Cardiac muscle cell (in vitro differentiated cells and primary cell): Measurements from ENCODE around the gene RAD23B. TPM values are rescaled to one million over a fixed set of nuclear protein-coding genes. Genes with fewer than 3 reads are reported as not detected.

ENCODE experiments used
- DNase-seq, 2 donors: peaks; one replicate each; pipeline versions ENCODE4 v3.0.0 to v3.0.0-alpha.2; 2010 to 2017; ENCODE audit warnings: low read depth in 1 of 2, low spot score in 1 of 2
- H3K27ac ChIP-seq: fragments of 200-600 bp; sonication (generic); 2 replicates; pipeline ENCODE4 v1.5.1; 2016
- H3K27me3 ChIP-seq: fragments of 200-600 bp; sonication (generic); 2 replicates; pipeline ENCODE4 v1.6.0; 2016; ENCODE audit warnings: control low read depth
- H3K36me3 ChIP-seq: fragments of 200-600 bp; sonication (generic); 2 replicates; pipeline ENCODE4 v1.5.1; 2016; ENCODE audit warnings: control low read depth
- H3K4me1 ChIP-seq: fragments of 200-600 bp; sonication (generic); 2 replicates; pipeline ENCODE4 v1.8.1; 2017; ENCODE audit warnings: low read depth, mild to moderate bottlenecking, mixed run types
- H3K4me3 ChIP-seq: fragments of 200-600 bp; sonication (generic); 2 replicates; pipeline ENCODE4 v1.5.1; 2016; ENCODE audit warnings: mild to moderate bottlenecking
- H3K9me3 ChIP-seq: fragments of 200-600 bp; sonication (generic); 2 replicates; pipeline ENCODE4 v1.5.1; 2017; ENCODE audit warnings: low read depth, mild to moderate bottlenecking, control low read depth
- CTCF ChIP-seq: IDR thresholded peaks from 2 replicates; pipeline ENCODE4 v1.5.1; 2012; ENCODE audit warnings: low read depth, mild to moderate bottlenecking, low read length
- polyA plus RNA-seq: library from polyadenylated mRNA; unstranded; fragments of >200 nt; fragmentation: Nextera tagmentation; extraction: Ambion mirVana; gene quantifications from 2 replicates; pipeline ENCODE4 v1.2.1, GENCODE V29; 2016
- total RNA-seq: library from RNA; depleted of rRNA; stranded (reverse); fragments of >200 nt; gene quantifications from 2 replicates; pipeline ENCODE4 v1.2.3, GENCODE V29; 2016

The RAD23B gene
- total and polyA plus RNA-seq, 2 experiments from 2014 or later, result 11.7 to 88.5 TPM

- TF ChIP-seq CTCF, result no peak
- Histone ChIP-seq H3K4me3 (no peak overlapping the region), H3K27me3 (no peaks in the 10 kb centered on the region), H3K4me1 (no peaks in the 10 kb centered on the region), H3K27ac (no peak overlapping the region), H3K9me3 (no peaks in the 10 kb centered on the region), H3K36me3 (no peaks in the 10 kb centered on the region)
- DNase-seq, result no peak
These were observed 77.0 kb downstream of the RAD23B start for GRCh38 chr9:107360098-107360497.

GRCh38 chr9:107361816-107362215, 78.7 kb downstream of the RAD23B start:
- Histone ChIP-seq H3K9me3 (no peaks in the 10 kb centered on the region), H3K27ac (no peak overlapping the region), H3K4me3 (no peak overlapping the region), H3K27me3 (no peaks in the 10 kb centered on the region), H3K4me1 (no peaks in the 10 kb centered on the region), H3K36me3 (no peaks in the 10 kb centered on the region)
- DNase-seq, result no peak
- TF ChIP-seq CTCF, result no peak

GRCh38 chr9:107363516-107364152, 80.6 kb downstream of the RAD23B start:
- Histone ChIP-seq H3K27ac (no peak overlapping the region), H3K4me3 (no peak overlapping the region), H3K4me1 (no peaks in the 10 kb centered on the region), H3K9me3 (no peaks in the 10 kb centered on the region), H3K36me3 (no peaks in the 10 kb centered on the region), H3K27me3 (no peaks in the 10 kb centered on the region)
- TF ChIP-seq CTCF, result no peak
- peak in 1 of 2 donors; percentile 9 for DNase-seq

- no peak overlapping the region for H3K27ac ChIP-seq
- H3K4me1 ChIP-seq, result no peaks in the 10 kb centered on the region
- no peak overlapping the region for H3K4me3 ChIP-seq
- DNase-seq, result no peak
- TF ChIP-seq CTCF, result no peak
- H3K27me3 ChIP-seq, result no peaks in the 10 kb centered on the region
- H3K9me3 ChIP-seq, result no peaks in the 10 kb centered on the region
- H3K36me3 ChIP-seq, result no peaks in the 10 kb centered on the region
These were observed 84.8 kb downstream of the RAD23B start for GRCh38 chr9:107367727-107368502.

GRCh38 chr9:107368696-107369095, 85.6 kb downstream of the RAD23B start:
- H3K36me3 ChIP-seq, result no peaks in the 10 kb centered on the region
- H3K4me3 ChIP-seq, result no peak overlapping the region
- no peak overlapping the region for H3K27ac ChIP-seq
- H3K27me3 ChIP-seq, result no peaks in the 10 kb centered on the region
- no peak for TF ChIP-seq CTCF
- H3K9me3 ChIP-seq, result no peaks in the 10 kb centered on the region
- H3K4me1 ChIP-seq, result peaks cover 2% of the 10 kb centered on the region
- DNase-seq, result peak in 1 of 2 donors; percentile 45
